Astrocyte of the cerebellum (primary cell): Measurements from ENCODE around the gene UBTD2.
"Not testable (repeated sequence)": the region's sequence is repeated elsewhere in the genome, so short reads cannot be mapped to it uniquely, and the experiment has no call there.

Experiments
- DNase-seq: peaks from one replicate; pipeline ENCODE4 v3.0.0-alpha.2; 2011; ENCODE audit warnings: low read depth
- H3K4me3 ChIP-seq: 2 replicates; pipeline ENCODE4 v1.5.1; 2011; ENCODE audit warnings: mild to moderate bottlenecking, low read depth, low read length, moderate library complexity
- in situ Hi-C: cut with HindIII; loops from 2 replicates; pipeline ENCODE4 v1.10.0; 2017; ENCODE audit warnings: low sequenced_read_pairs
- TF ChIP-seq, protein P1 (sequence below): IDR thresholded peaks from 2 replicates; pipeline ENCODE4 v1.5.1; 2012; ENCODE audit warnings: low read length, low read depth, moderate library complexity, mild to moderate bottlenecking; ENCODE audit errors: missing control alignments

The UBTD2 gene

DNA sequence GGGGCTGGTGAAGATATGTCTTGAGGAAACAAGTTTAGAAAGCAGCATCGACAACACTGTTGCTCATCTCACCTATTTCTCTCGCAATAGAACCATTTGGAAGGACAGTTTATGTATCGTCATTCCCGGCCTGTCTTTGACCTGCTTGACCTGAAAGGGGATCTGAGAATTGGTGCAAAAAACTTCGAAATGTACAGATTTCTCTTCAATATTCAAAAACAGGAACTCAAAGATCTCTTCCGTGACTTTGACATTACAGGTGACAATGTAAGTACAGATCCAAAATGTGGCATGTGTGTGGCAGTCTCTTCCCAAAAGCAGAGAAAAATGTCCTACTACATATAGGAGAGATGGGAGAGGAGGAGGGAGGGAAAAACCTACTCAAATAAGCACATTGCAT is 83.1 kb downstream of the UBTD2 start:
- H3K4me3 ChIP-seq = no peak overlapping the region
- in situ Hi-C loops = no loop called here
- TF ChIP-seq, protein P1, sequence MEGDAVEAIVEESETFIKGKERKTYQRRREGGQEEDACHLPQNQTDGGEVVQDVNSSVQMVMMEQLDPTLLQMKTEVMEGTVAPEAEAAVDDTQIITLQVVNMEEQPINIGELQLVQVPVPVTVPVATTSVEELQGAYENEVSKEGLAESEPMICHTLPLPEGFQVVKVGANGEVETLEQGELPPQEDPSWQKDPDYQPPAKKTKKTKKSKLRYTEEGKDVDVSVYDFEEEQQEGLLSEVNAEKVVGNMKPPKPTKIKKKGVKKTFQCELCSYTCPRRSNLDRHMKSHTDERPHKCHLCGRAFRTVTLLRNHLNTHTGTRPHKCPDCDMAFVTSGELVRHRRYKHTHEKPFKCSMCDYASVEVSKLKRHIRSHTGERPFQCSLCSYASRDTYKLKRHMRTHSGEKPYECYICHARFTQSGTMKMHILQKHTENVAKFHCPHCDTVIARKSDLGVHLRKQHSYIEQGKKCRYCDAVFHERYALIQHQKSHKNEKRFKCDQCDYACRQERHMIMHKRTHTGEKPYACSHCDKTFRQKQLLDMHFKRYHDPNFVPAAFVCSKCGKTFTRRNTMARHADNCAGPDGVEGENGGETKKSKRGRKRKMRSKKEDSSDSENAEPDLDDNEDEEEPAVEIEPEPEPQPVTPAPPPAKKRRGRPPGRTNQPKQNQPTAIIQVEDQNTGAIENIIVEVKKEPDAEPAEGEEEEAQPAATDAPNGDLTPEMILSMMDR = no peak
- DNase-seq = no peak

DNA sequence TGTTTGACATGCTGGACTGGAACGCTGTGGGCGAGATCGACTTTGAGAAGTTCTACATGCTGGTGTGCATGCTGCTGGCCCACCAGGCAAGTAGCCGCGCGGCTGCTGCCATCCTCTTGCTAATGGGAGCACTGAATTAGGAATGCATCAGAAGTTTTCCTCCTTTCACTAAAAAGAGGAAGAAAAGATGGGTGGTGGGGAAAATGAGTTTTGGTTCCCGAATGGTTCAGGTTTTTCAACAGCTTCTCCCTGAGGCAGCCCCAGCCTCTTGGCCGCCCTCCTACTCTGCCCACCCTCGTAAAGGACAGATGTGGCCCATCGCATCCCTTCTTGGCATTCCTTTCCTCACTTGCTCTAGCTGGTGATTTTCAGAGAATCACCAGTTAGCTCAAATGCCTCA is 84.1 kb downstream of the UBTD2 start:
- no peak overlapping the region for H3K4me3 ChIP-seq
- in situ Hi-C loops = no loop called here
- TF ChIP-seq, protein P1 = no peak
- no peak for DNase-seq

DNA sequence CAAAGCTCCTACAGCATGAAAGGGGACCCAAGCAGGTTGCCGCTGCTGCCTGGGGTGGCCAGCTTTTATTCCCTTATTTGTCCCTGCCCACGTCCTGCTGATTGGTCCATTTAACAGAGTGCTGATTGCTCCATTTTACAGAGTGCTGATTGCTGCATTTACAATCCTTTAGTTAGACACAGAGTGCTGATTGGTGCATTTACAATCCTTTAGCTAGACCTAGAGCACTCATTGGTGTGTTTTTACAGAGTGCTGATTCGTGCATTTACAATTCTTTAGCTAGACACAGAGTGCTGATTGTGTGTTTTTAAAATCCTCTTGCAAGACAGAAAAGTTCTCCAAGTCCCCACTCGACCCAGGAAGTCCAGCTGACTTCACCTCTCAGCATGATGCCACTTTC is 85.8 kb downstream of the UBTD2 start:
- in situ Hi-C loops, H3K4me3 ChIP-seq, DNase-seq: not testable (repeated sequence)

DNA sequence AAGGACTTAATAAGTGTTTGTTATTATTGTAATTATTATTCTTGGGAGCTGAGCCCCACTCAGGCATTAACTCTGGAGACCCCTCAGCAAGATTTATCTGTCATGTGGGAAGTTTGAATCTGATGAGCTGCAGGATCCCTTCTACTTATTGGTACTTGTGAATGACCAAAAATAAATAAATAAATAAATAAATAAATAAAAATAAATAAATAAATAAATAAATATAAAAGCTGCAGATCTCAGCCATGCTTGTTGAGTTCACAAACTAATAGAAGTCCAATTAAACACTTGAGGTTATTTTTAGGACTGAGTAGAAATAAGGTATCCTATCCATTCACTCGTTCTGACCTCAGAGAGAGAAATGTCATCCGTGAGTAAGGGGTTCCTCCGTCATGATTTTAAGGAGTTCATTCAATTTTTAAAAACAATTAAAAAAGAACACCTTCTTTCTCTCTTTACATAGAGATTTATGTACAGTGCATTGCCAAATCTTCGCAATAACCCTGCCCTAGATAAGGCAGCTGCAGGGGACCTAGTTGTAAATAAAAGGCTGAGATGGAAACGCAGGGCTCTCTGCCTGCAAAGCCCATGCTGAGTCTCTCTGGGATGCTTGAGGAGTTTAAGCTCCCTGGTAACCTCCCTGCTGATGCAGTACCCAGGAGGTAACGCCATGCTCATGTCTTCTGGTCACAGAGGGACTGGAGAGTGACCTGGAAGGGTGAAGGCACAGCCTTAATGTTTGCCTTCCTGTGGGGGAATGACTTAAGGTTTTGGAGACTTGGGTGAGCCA is 88.4 kb downstream of the UBTD2 start:
- TF ChIP-seq, protein P1 = no peak
- DNase-seq = no peak
- in situ Hi-C loops = no loop called here
- no peak overlapping the region for H3K4me3 ChIP-seq

DNA sequence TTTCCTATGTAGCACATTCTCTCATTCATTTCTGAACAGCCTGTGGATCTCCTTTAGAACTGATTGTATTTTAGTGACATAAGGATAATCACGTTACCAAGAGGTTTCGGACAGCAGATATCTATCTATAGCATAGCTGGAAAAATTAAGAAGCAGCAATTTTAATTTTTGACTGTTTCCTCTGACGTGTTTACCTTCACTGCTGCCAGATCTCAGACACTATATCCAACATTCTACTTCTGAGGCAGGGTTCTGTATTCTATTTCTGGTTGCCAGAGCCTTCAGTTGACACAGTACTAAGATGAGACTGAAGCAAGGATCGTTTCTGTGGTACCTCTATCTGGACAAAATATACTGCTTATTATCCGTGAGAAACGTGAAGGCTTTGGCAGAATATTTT is 89.7 kb downstream of the UBTD2 start, which contains the start of gene EFCAB9:
Gene EFCAB9 (plus strand): TSS at position 301 of the 400 bp plus-strand sequence. CDS start 1 bp downstream, at position 302.
- TF ChIP-seq, protein P1 = no peak
- in situ Hi-C loops = no loop called here
- H3K4me3 ChIP-seq = no peak within 1 kb of the TSS
- no peak for DNase-seq

DNA sequence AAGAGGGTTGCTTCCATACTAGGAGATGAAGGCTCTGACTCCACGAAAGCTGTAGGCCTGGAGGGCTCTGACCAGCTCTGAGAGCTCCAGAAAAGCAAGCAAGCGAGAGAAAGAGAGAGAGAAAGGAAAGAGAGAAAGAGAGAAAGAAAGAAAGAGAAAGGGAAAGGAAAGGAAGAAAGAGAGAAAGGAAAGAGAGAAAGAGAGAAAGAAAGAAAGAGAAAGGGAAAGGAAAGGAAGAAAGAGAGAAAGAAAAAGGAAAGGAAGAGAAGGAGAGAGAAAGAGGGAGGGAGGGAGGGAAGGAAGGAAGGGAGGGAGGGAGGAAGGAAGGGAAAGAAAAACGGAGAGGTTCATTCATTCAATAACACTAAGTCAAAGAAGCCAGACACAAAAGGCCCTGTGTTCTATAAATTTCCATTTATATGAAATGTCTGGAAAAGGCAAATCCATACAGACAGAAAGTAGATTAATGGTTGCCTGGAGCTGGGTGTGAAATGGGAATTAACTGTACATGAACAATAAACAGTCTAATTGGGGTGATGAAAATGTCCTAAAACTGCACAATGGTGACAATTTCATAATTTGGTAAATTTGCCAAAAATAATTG is 93.8 kb downstream of the UBTD2 start:
- peak overlapping the region; percentile 94 for H3K4me3 ChIP-seq
- TF ChIP-seq, protein P1 = no peak
- in situ Hi-C loops = loop anchor here (5.0 kb wide), 1 partner anchor 77 kb away; no protein-coding TSS in a partner anchor

More for the DNA sequence above, 93.8 kb downstream of the UBTD2 start:
- DNase-seq = no peak
